ENCODE data around the gene CRHR2.

CRHR2 gene

GRCh38 chr7:30674876-30675275, 7.4 kb downstream of the CRHR2 start:
- no peak for DNase-seq

DNA sequence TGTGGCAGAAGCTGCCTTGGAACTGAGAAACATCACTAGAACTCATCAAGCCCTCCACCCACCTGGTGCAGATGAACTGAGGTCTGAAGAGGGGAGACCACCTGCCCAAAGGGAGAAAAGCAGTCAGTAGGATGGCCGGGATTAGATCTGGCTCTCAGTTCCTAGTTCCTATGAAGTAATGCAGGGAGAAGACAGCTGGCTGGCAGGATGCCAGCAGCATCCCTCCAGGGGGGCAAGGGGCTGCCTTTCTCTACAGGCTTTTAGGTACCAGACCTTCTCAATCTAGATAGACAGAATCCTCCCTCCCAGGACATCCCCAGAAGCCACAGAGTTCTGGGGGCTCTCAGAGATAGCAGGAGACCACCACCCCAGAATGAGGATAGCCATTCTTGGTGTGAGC, 7.8 kb downstream of the CRHR2 start:
- no peak for DNase-seq

- DNase-seq = peak; percentile 62
These were observed 10.3 kb downstream of the CRHR2 start for GRCh38 chr7:30671793-30672465.

- DNase-seq = no peak
These were observed 14.2 kb downstream of the CRHR2 start for GRCh38 chr7:30668102-30668501.

DNA sequence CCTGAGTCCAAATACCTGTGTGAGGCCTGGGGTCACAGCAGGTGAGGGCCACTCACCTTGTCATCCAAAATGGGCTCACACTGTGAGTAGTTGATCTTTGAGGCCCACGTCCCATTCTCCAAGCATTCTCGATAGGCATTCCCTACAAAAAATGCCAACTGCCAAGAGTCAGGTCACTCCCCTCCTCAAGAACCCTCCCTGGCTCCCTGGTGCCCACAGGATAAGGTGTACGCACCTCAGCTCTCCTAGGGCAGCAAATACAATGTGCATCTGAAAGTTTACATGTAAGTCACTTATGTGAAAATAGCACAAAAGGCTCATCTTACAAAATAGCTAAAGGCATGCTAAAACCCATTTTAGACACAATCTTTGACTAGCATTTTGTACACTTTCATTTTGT, 15.1 kb downstream of the CRHR2 start:
- no peak for DNase-seq

- no peak for DNase-seq
These were observed 16.8 kb downstream of the CRHR2 start for GRCh38 chr7:30665449-30665848.

GRCh38 chr7:30665043-30665442, 17.2 kb downstream of the CRHR2 start:
- DNase-seq = no peak

DNA sequence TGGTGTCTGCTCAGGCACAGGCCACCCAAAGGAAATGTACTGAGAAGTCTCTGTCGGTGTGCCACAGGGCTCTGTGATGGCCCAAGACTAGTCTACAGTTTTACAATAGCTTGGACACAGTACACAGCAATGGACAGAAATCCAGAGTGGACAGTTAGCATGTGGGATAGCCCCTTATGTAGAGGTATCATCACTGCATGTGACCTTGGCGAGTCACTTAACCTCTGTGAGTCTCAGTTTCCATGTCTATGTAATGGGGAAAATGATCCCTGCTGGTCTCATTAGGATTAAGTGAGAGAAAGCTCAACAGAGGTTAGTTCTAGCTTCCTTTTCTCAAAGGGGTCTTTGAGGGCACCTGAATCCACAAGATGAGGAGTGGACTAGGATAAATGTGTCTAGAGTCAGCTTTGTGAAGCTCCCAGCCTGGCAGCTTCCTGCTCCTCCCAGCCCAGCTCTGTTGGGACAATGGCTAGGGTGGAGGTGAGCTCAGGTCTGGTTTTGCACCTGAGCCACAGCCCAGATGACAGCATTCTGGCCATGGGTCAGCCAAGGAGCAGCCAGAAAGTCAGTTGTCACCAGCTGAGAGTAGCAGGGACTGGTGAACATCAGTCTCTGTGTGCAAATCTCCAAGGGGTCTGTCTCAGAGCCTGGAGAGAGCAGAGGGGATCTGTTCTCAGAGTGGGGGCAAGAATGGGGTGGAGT, 17.9 kb downstream of the CRHR2 start:
- no peak for DNase-seq

DNA sequence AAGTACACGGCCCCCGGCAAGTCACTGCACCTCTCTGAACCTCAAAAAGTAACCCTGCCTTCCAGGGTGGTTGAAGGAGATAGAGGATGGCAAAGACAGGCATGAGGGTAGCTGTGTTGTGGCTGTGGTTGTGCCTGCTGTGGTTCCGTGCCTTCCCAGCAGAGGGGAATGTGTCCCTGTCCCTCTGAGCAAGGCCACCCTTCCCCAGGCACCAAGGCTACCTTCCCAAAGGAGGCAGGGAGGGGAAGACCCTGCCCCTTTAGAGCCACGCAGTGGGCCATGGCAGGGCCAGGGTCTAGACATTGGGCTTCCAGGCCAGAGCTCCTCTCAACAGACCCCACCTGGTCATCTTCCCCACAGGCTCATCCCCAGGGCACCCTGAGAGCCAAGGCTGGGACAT, 18.8 kb downstream of the CRHR2 start:
- DNase-seq = no peak

GRCh38 chr7:30662431-30662939, 19.8 kb downstream of the CRHR2 start:
- DNase-seq = no peak

DNA sequence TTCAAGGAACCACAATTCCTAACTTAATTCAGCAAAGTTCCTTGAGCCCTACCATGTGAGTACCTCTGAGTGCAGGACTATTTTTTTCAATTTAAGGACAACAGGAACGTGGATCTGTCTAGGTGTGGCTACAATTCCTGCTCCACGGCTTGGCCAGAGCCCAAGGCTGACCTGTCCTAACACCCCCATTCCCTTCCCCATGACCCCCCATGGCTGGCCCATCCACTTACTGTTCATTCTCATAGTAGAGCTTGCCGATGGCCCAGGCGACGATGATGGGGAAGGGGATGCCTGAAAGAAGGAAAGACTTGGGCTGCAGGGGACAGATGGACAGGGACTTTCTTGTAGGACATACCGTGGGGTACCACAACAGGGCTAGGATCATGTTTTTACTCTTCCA, 20.3 kb downstream of the CRHR2 start:
- no peak for DNase-seq

GRCh38 chr7:30660331-30661255, 21.7 kb downstream of the CRHR2 start:
- no peak for DNase-seq

DNA sequence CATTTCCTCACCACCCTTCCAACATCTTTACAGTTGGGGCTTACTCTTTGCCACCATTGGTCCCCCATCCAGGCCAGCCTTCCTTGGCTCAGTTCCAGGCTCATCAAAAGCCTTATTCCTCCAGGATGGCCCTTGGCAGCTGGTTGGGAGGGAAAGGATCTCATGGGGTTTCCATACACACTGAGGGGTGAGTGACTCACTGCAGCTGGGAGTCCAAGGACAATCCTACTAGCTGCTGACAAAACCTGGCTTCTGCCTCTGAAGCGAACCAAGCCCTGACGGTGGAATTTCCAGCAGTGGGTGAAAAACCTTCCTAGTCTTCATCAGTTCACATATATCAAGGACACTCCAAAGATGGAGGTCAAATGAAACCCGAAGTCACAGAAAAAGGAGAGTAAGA, 22.9 kb downstream of the CRHR2 start:
- DNase-seq = no peak

DNA sequence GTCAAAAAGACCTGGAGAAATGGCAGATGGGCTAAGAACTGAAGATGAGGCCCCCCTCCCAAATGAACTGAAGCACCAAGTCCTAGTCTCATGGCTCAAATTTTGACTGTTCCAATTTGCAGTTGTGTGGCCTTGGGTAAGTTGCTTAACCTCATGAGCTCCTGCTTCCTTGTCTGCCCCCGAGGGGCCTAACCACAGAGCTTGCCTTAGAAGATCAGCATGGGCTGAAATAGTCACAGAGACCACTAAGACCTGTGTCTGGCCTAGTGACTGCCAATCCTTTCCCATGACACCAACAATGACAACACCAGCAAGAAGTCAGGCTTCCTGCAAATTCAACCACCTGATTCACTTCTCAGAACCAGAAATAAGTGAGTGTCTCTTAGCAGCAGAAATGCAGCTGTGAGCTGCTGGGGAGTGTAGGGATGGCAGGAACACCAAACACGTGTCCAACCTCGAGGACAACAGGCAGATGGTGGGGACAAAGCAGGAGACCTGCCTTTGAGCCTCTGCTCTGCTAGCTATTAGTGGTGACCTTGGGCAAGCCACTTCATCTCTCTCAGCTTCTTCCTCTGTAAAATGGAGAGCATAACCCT, 23.7 kb downstream of the CRHR2 start:
- no peak for DNase-seq

- DNase-seq = no peak
These were observed 25.1 kb downstream of the CRHR2 start for GRCh38 chr7:30657131-30657530.

- no peak for DNase-seq
These were observed 26.0 kb downstream of the CRHR2 start for GRCh38 chr7:30656006-30656957.

GRCh38 chr7:30655096-30655970, 26.9 kb downstream of the CRHR2 start:
- DNase-seq = no peak

DNA sequence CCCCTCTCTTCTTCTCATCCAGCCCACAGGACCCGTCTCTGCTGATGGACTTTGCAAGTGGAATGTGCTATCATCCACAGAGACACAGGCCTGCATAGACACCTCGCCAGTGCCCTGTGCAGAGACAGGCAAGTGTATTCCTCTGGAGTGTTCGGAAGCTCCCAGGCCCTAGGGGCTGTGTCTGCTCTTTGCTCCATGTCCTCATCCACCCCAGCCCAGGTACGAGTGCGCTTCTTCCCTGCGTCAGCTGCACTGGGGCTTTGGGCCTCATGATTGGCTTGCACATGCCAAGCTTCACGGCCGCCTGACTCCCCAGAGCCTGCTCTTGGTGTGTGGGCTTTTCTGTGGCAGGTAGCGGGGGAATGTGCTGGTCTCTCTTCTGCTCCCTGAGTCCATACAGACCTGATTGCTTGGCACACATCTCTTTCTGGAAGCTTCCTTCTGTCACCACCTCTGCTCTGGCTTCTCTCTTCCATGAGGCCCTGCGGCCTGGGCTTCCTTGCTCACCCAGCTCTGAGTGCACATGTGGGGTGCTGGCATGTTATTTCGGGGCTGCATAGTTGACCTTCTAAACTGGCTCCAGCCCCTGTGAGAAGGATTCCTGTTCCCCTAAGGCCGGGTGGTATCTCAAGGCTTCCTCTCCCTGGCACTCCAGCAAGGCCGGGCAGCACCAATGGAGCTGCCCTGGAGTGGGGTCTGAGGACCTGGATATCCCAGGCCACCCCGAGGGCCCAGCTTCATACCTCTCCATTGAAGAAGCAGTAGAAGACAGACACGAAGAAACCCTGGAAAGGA, 27.8 kb downstream of the CRHR2 start:
- DNase-seq = no peak

DNA sequence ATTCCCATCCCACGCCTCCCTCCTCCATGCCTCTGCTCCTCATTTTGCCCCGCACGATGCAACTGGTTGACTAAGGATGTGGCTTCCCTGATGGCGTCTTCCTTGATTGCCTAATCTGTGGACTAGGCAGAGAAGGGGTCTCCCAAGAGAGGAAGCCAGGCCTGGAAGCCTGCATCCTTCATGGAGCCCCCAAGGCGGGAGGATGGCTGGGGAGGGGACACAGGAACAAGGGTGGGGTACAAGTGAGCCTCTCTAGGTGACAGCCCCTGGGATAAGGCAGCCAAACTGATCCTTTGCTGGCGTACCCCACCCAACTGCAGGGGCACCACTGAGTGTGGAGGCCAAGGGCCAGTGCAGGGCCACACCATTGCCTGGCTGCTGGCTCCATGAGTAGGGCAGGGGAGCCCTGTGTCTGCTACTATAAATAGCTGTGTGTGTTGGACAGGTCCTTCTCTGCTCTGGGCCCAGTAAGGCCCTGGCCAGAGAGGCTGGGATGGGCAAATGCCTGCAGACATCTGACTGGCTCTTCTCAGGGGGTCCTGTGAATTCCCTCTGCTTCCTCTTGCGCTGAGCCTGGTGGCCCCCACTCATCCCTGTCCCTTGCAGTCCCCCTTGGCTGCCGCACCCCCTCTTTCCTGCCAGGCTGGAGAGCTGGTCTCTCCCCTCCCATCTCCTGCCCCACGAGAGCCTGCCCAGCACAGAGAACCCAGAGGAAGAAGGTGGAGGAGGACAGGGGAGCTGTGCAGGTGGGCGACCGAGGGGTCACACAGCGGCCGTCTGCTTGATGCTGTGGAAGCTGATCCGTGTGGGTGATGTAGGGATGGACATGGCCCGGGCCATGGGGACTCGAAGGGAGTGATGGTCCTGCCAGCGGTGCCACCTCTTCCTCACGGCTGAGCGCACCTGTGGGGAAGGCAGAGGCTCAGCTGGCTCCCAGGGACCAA, 29.3 kb downstream of the CRHR2 start:
- DNase-seq = no peak
